Breast epithelium (tissue), 4 donors: ENCODE data around the gene SDCCAG8. TPM values are rescaled to one million over a fixed set of nuclear protein-coding genes. Genes with fewer than 3 reads are reported as not detected.

ENCODE experiments used
- DNase-seq, 2 donors: peaks; one replicate each; pipeline ENCODE4 v3.0.0-alpha.2; 2019; ENCODE audit warnings: low spot score in 2 of 2
- H3K27ac ChIP-seq, 2 donors: fragments of 200-600 bp; sonication (generic) in 1 of 2; one replicate each; pipeline ENCODE4 v1.5.1; 2016 to 2019; ENCODE audit warnings: mild to moderate bottlenecking in 1 of 2
- H3K27me3 ChIP-seq, 2 donors: fragments of 200-600 bp; sonication (generic) in 1 of 2; one replicate each; pipeline versions ENCODE4 v1.5.1 to v1.6.0; 2017 to 2019; ENCODE audit warnings: control low read depth in 1 of 2, mild to moderate bottlenecking in 1 of 2
- H3K36me3 ChIP-seq: fragments of 200-600 bp; one replicate; pipeline ENCODE4 v1.5.1; 2019
- H3K4me1 ChIP-seq, 2 donors: fragments of 200-600 bp; sonication (generic); one replicate each; pipeline ENCODE4 v1.5.1; 2016 to 2019; ENCODE audit warnings: control low read depth in 1 of 2
- H3K4me3 ChIP-seq, 3 donors: fragments of 200-600 bp; sonication (generic); 1 replicate in 2 of 3; 2 replicates in 1 of 3; pipeline ENCODE4 v1.5.1; 2016 to 2019; ENCODE audit warnings: mild to moderate bottlenecking in 3 of 3, moderate library complexity in 2 of 3
- H3K9me3 ChIP-seq, 2 donors: fragments of 200-600 bp; sonication (generic) in 1 of 2; one replicate each; pipeline ENCODE4 v1.5.1; 2016 to 2019; ENCODE audit warnings: control low read depth in 1 of 2
- POLR2A ChIP-seq: fragments of 450-650 bp; IDR thresholded peaks from one replicate; pipeline ENCODE4 v1.6.1; 2016; ENCODE audit warnings: antibody characterized with exemption, mild to moderate bottlenecking, moderate library complexity
- POLR2AphosphoS5 ChIP-seq, 3 donors: sonication (generic); formaldehyde crosslinking; IDR thresholded peaks; one replicate each; pipeline ENCODE4 v1.6.1; 2017; ENCODE audit warnings: antibody characterized with exemption in 3 of 3
- intact Hi-C: fragments of 100-400 bp; cut with DNase I; formaldehyde crosslinking; loops from one replicate; pipeline ENCODE4 v1.15.1; 2023; ENCODE audit warnings: low total_unique reads
- total RNA-seq, 3 donors: library from RNA; depleted of rRNA; stranded (reverse); fragments of >200 nt; gene quantifications; one replicate each; pipeline ENCODE4 v1.1.0, GENCODE V29; 2016
- TF ChIP-seq, protein P1 (sequence below), 3 donors: fragments of 450-650 bp; IDR thresholded peaks; one replicate each; pipeline ENCODE4 v1.5.1; 2016 to 2017; ENCODE audit warnings: antibody characterized with exemption in 3 of 3, mild to moderate bottlenecking in 3 of 3, moderate library complexity in 3 of 3

Gene SDCCAG8
- total RNA-seq, 3 donors from 2014 or later, result 48.6 to 73.0 (median 62.3) TPM

DNA sequence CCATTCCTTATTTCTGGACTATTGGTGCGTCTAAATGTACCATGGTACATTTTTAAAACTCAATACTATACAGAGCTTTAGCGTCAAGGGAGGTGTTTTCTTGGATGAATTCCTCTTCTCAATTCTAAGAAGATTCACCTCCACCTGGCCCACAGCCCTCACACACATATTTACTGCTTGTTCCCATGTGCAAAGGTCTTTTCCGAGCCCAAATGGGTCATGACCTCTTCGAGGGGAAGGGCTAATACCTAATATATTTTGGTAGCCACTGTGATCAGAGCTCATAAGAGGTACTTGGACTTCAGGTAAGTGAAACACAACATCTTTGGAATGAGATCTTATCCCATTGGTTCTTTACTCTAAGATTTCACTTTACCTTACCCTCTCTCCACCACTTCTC is 205.9 kb downstream of the SDCCAG8 start:
- no peaks in the 10 kb centered on the region for H3K9me3 ChIP-seq
- H3K27me3 ChIP-seq, result no peaks in the 10 kb centered on the region
- H3K36me3 ChIP-seq, result no peaks in the 10 kb centered on the region
- no peak overlapping the region for H3K4me3 ChIP-seq
- intact Hi-C loops, result no loop called here
- no peak for DNase-seq
- H3K4me1 ChIP-seq, result no peaks in the 10 kb centered on the region
- TF ChIP-seq, protein P1, sequence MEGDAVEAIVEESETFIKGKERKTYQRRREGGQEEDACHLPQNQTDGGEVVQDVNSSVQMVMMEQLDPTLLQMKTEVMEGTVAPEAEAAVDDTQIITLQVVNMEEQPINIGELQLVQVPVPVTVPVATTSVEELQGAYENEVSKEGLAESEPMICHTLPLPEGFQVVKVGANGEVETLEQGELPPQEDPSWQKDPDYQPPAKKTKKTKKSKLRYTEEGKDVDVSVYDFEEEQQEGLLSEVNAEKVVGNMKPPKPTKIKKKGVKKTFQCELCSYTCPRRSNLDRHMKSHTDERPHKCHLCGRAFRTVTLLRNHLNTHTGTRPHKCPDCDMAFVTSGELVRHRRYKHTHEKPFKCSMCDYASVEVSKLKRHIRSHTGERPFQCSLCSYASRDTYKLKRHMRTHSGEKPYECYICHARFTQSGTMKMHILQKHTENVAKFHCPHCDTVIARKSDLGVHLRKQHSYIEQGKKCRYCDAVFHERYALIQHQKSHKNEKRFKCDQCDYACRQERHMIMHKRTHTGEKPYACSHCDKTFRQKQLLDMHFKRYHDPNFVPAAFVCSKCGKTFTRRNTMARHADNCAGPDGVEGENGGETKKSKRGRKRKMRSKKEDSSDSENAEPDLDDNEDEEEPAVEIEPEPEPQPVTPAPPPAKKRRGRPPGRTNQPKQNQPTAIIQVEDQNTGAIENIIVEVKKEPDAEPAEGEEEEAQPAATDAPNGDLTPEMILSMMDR (IDR thresholded peaks at IDR 0.05), result no peak
- TF ChIP-seq POLR2A (no peak), POLR2AphosphoS5 (IDR thresholded peaks at IDR 0.05) (no peak)
- no peak overlapping the region for H3K27ac ChIP-seq

DNA sequence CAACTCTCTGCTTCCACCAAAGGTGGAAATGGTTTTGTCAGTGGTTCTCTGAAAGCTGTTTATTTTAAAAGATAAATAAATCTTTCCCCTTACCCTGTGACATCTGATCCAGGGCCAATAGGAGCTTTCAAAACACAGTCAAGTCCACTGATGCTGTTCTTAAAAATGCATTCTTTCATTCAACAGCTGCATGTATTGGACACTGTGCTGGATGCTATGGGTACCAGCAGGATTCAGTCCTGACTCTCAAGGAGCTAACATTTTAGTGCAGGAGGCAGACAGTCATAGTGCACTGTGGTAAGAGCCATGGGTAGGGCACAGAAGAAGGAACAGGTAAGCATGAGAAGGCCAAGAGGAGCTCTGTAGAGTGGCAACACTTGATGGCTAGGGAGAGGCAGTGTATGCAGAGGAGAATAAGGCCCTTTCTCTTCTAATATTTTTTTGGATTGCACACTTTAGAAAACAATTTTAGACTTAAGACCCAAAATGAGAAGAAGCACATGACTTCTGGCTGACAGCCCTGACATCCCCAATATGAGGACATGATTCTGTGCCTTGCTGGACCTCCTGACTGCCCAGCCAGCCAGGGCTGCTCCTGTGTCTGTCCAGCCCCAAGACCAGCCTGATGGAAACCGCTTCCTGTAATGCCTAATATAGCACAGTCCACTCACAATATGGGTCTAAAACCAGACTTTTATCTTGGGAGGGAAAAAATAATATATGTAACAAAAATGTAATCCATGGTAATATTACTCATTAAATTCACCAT is 207.3 kb downstream of the SDCCAG8 start:
- intact Hi-C loops, result no loop called here
- no peak for TF ChIP-seq POLR2A
- TF ChIP-seq, protein P1 (IDR thresholded peaks at IDR 0.05), result no peak
- no peak for TF ChIP-seq POLR2AphosphoS5 (IDR thresholded peaks at IDR 0.05)

DNA sequence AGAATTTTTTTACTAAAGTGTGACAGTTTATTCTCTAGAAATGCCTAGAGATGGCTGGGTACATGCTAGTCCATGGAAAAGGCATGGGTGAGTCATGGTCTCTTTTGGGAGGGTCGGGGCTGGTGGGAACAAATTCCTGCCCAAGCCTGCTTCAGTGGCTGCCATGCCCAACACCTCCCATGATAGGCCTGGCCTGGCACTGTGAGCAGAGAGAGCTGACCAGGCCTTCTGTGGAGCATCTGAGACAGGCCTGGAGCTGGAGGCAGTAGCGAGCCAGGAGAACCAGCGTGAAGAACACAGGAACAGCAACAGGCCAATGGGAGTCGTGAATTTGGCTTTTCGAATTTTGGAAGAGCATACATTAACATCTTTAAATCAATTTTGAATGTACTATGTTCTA is 209.2 kb downstream of the SDCCAG8 start:
- intact Hi-C loops, result no loop called here
- Histone ChIP-seq H3K36me3 (no peaks in the 10 kb centered on the region), H3K4me3 (no peak overlapping the region), H3K27ac (no peak overlapping the region), H3K4me1 (no peaks in the 10 kb centered on the region), H3K27me3 (no peaks in the 10 kb centered on the region), H3K9me3 (no peaks in the 10 kb centered on the region)
- no peak for DNase-seq
- no peak for TF ChIP-seq POLR2A

More for the DNA sequence above, 207.3 kb downstream of the SDCCAG8 start:
- Histone ChIP-seq H3K27me3 (no peaks in the 10 kb centered on the region), H3K4me1 (no peaks in the 10 kb centered on the region), H3K36me3 (no peaks in the 10 kb centered on the region), H3K9me3 (no peaks in the 10 kb centered on the region), H3K27ac (no peak overlapping the region), H3K4me3 (no peak overlapping the region)
- DNase-seq, result no peak

DNA sequence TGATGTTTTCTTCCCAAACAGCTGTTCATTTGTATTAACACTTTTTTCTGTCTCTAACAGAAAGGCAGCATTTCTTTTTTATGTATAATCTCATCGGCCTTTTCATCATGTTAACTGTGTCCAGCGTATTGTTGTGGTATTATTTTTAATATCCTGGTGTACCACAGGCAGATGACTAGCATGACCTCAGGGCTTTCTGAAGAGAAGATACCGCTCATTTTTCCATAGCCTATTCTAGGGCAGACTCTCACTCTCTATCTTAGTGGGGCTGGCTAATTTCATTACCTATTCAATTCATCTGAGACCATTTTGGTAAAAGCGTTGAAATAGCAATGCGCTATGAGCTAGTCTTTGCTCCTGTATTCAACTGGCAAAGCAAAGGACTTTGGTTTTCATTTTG is 209.9 kb downstream of the SDCCAG8 start:
- H3K27me3 ChIP-seq, result no peaks in the 10 kb centered on the region
- no peak overlapping the region for H3K27ac ChIP-seq
- H3K4me1 ChIP-seq, result no peaks in the 10 kb centered on the region
- no peak overlapping the region for H3K4me3 ChIP-seq
- DNase-seq, result no peak
- intact Hi-C loops, result no loop called here
- TF ChIP-seq POLR2A (no peak), POLR2AphosphoS5 (IDR thresholded peaks at IDR 0.05) (no peak)
- TF ChIP-seq, protein P1 (IDR thresholded peaks at IDR 0.05), result no peak
- no peaks in the 10 kb centered on the region for H3K9me3 ChIP-seq
- H3K36me3 ChIP-seq, result no peaks in the 10 kb centered on the region

DNA sequence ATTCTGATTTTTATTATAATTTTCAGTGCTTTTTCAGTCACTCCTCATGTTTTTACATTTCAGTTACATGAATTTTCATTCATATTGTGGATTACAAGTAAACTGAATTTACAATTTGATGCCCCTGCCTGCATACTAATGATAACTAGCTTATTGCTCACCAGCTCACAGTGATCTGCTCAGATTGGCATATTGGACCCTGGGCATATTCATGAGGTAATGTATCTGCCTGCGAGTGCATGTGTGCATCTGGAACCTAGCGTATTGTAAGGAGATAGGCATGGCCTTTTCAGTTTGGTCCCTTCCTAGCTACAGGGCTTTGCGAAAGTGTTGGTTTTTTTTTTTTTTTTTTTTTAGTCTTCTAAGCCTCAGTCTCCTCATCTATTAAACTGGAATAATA is 213.7 kb downstream of the SDCCAG8 start:
- intact Hi-C loops, result no loop called here
- Histone ChIP-seq H3K27ac (no peak overlapping the region), H3K4me3 (no peak overlapping the region), H3K4me1 (no peaks in the 10 kb centered on the region), H3K27me3 (no peaks in the 10 kb centered on the region), H3K36me3 (no peaks in the 10 kb centered on the region), H3K9me3 (no peaks in the 10 kb centered on the region)
- TF ChIP-seq, protein P1 (IDR thresholded peaks at IDR 0.05), result no peak
- TF ChIP-seq POLR2A (no peak), POLR2AphosphoS5 (IDR thresholded peaks at IDR 0.05) (no peak)
- no peak for DNase-seq
